Testis (tissue), 3 donors: ENCODE measurements around the gene HMGXB3. TPM values are rescaled to one million over a fixed set of nuclear protein-coding genes. Genes with fewer than 3 reads are reported as not detected.
"Not testable (repeated sequence)": the region's sequence is repeated elsewhere in the genome, so short reads cannot be mapped to it uniquely, and the experiment has no call there.

Source experiments
- DNase-seq: peaks from one replicate; pipeline ENCODE4 v3.0.0-alpha.2; 2019
- H3K27ac ChIP-seq, 2 donors: fragments of 200-600 bp; sonication (generic); one replicate each; pipeline ENCODE4 v1.5.1; 2019
- H3K27me3 ChIP-seq: fragments of 200-600 bp; sonication (generic); one replicate; pipeline ENCODE4 v1.5.1; 2019
- H3K36me3 ChIP-seq: fragments of 200-600 bp; sonication (generic); one replicate; pipeline ENCODE4 v1.5.1; 2017; ENCODE audit warnings: low read depth; ENCODE audit errors: missing control alignments
- H3K4me1 ChIP-seq: fragments of 200-600 bp; sonication (generic); one replicate; pipeline ENCODE4 v1.5.1; 2019
- H3K4me3 ChIP-seq, 2 donors: fragments of 200-600 bp; sonication (generic); one replicate each; pipeline ENCODE4 v1.5.1; 2017 to 2019
- H3K9me3 ChIP-seq: fragments of 200-600 bp; sonication (generic); one replicate; pipeline ENCODE4 v1.5.1; 2017
- POLR2A ChIP-seq: fragments of 450-650 bp; IDR thresholded peaks from one replicate; pipeline ENCODE4 v1.6.1; 2017; ENCODE audit warnings: antibody characterized with exemption, mild to moderate bottlenecking, moderate library complexity
- WGBS, 2 donors: methylation state at CpG; one replicate each; pipeline ENCODE4 v1.1.5; 2018; 5-methylcytosine and 5-hydroxymethylcytosine counted together
- intact Hi-C: fragments of 100-400 bp; cut with DNase I; formaldehyde crosslinking; loops from one replicate; pipeline ENCODE4 v1.15.1; 2023; ENCODE audit warnings: low total_unique reads
- polyA plus RNA-seq: library from polyadenylated mRNA; stranded (reverse); fragments of 350-450 nt; fragmentation: Illumina TruSeq; extraction: RNeasy Lipid Tissue Mini Kit (QIAGEN cat#74804); gene quantifications from one replicate; pipeline ENCODE4 v1.2.3, GENCODE V29; 2014; ENCODE audit warnings: low read depth, low replicate concordance; ENCODE audit not compliant: insufficient read depth
- total RNA-seq, 2 donors: library from RNA; depleted of rRNA; stranded (reverse); fragments of >200 nt; gene quantifications; one replicate each; pipeline ENCODE4 v1.2.3, GENCODE V29; 2016
- TF ChIP-seq, protein P1 (sequence below), 3 experiments: fragments of 450-650 bp in 2 of 3; fragments of 200-600 bp in 1 of 3; sonication (generic) in 1 of 3; IDR thresholded peaks; one replicate each; pipeline ENCODE4 v1.5.1; 2016 to 2019; ENCODE audit warnings: antibody characterized with exemption in 3 of 3, mild to moderate bottlenecking in 2 of 3, moderate library complexity in 1 of 3

Gene HMGXB3
- total and polyA plus RNA-seq, 3 donors from 2014 or later: 33.5 to 72.5 (median 63.6) TPM

DNA sequence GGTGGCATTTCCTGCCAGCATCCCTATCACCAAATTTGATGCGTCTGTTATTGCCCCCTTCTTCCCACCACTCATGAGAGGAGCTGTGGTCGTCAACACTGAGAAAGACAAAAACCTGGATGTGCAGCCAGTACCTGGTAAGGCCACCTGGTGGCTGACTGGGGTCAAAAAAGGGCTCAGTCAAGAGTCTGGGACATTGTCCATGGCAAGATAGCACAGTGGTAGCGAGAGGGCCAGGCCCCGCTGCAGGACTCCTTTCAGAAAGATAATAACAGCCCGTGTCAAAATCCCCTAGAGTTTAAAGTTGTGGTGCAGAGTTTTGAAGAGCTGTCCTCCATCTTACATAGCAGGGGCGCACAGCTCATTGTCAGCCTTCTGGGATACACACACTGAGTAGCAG lies 45.0 kb downstream of the HMGXB3 start:
- Histone ChIP-seq H3K27me3 (no peaks in the 10 kb centered on the region), H3K36me3 (no peaks in the 10 kb centered on the region), H3K9me3 (no peaks in the 10 kb centered on the region), H3K4me1 (peaks cover 27% of the 10 kb centered on the region), H3K27ac (no peak overlapping the region), H3K4me3 (no peak overlapping the region)
- no peak for DNase-seq
- TF ChIP-seq POLR2A: no peak
- TF ChIP-seq, protein P1, sequence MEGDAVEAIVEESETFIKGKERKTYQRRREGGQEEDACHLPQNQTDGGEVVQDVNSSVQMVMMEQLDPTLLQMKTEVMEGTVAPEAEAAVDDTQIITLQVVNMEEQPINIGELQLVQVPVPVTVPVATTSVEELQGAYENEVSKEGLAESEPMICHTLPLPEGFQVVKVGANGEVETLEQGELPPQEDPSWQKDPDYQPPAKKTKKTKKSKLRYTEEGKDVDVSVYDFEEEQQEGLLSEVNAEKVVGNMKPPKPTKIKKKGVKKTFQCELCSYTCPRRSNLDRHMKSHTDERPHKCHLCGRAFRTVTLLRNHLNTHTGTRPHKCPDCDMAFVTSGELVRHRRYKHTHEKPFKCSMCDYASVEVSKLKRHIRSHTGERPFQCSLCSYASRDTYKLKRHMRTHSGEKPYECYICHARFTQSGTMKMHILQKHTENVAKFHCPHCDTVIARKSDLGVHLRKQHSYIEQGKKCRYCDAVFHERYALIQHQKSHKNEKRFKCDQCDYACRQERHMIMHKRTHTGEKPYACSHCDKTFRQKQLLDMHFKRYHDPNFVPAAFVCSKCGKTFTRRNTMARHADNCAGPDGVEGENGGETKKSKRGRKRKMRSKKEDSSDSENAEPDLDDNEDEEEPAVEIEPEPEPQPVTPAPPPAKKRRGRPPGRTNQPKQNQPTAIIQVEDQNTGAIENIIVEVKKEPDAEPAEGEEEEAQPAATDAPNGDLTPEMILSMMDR (IDR thresholded peaks at IDR 0.05): no peak
- 93 to 95% methylated on average over 6 of the region's 6 CpGs for WGBS, 2 donors
- intact Hi-C loops: no loop called here

DNA sequence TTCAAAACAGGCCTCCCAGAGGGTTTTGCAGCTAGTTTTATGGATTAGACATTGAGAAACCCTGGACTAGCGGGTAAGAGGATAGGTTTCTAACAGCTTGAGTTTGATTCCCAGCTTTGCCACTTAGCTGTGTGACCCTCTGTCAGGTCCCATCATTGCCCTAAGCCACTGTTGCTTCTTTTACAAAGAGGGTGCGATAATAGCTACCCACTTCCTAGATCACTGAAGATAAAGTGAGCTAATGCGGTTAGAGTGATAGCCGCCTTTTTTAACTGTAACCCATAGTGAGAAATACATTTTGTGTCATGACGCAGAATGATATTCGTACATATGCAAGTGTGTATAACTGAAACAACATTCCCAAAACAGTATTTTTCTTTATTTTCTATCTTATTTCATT lies 45.5 kb downstream of the HMGXB3 start:
- 95 to 96% methylated on average over 6 of the region's 6 CpGs for WGBS, 2 donors
- TF ChIP-seq POLR2A: no peak
- TF ChIP-seq, protein P1 (IDR thresholded peaks at IDR 0.05): no peak
- DNase-seq: no peak
- Histone ChIP-seq H3K4me1 (peaks cover 27% of the 10 kb centered on the region), H3K4me3 (no peak overlapping the region), H3K36me3 (no peaks in the 10 kb centered on the region), H3K27ac (no peak overlapping the region), H3K9me3 (no peaks in the 10 kb centered on the region), H3K27me3 (no peaks in the 10 kb centered on the region)
- intact Hi-C loops: no loop called here

GRCh38 chr5:150050172-150050811 lies 49.8 kb downstream of the HMGXB3 start:
- H3K27me3 ChIP-seq, DNase-seq, H3K4me1 ChIP-seq, H3K27ac ChIP-seq, intact Hi-C loops, H3K9me3 ChIP-seq, H3K4me3 ChIP-seq, H3K36me3 ChIP-seq: not testable (repeated sequence)
- WGBS, 2 donors: 95% methylated on average over 13 to 14 of the region's 14 CpGs

DNA sequence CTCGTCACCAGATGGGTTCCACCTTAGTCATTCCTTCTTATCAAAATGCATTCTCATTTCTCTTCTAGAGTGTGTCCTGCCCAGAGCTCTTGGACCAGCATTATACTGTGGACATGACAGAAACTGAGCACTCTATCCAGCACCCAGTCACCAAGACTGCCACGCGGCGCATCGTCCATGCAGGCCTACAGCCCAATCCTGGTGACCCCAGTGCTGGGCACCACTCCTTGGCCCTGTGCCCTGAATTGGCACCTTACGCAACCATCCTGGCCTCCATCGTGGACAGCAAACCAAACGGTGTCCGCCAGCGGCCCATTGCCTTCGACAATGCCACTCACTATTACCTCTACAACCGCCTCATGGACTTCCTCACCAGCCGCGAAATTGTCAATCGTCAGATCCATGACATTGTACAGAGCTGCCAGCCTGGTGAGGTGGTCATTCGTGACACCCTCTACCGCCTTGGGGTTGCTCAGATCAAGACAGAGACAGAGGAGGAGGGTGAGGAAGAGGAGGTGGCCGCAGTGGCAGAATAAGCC lies 51.2 kb downstream of the HMGXB3 start:
- intact Hi-C loops: no loop called here
- DNase-seq: no peak
- Histone ChIP-seq H3K4me1 (peaks cover 8% of the 10 kb centered on the region), H3K4me3 (no peak overlapping the region), H3K27ac (no peak overlapping the region), H3K36me3 (no peaks in the 10 kb centered on the region), H3K27me3 (no peaks in the 10 kb centered on the region), H3K9me3 (no peaks in the 10 kb centered on the region)
- no peak for TF ChIP-seq POLR2A
- TF ChIP-seq, protein P1 (IDR thresholded peaks at IDR 0.05): no peak
- 86 to 87% methylated on average over 18 of the region's 18 CpGs for WGBS, 2 donors

- H3K36me3 ChIP-seq: no peaks in the 10 kb centered on the region
- H3K27me3 ChIP-seq: no peaks in the 10 kb centered on the region
- no peaks in the 10 kb centered on the region for H3K9me3 ChIP-seq
- no peak overlapping the region for H3K27ac ChIP-seq
- no peak for TF ChIP-seq POLR2A
- TF ChIP-seq, protein P1 (IDR thresholded peaks at IDR 0.05): no peak
- H3K4me3 ChIP-seq: no peak overlapping the region
- H3K4me1 ChIP-seq: peaks cover 5% of the 10 kb centered on the region
- 78% methylated on average over 6 of the region's 6 CpGs; no CpG with 5 or more reads in 1 of the 2 donors for WGBS, 2 donors
- intact Hi-C loops: no loop called here
- no peak for DNase-seq
Observed at GRCh38 chr5:150052226-150052955, 51.9 kb downstream of the HMGXB3 start.
